Measurements from ENCODE around the gene BPHL.

DNA sequence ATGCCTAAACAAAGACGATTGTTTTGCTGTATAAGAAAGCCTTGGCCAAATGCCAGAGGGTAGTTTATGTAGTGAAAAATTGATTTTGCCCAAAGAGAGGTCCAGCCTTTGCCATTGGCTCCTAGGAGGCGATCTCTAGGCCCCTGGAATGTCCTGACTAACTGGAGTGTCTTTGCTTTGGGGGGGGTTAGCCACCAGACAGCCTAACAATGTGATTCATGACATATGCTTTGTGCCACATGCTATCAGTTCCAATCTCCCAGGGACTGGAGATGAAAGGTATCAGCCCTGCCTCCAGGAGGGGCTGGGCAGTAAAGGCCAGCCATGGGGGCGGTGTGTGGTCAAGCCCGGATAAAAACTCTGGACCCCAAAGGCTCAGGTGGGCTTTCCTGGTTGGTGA is 71.5 kb downstream of the BPHL start:
- no peak for TF ChIP-seq YY1 (IDR thresholded peaks at IDR 0.05; ENCODE audit: insufficient read depth, insufficient read length)
- TF ChIP-seq ZNF274 (IDR thresholded peaks at IDR 0.05; ENCODE audit: low read depth, low read length): no peak
- no peak for TF ChIP-seq SUZ12 (IDR thresholded peaks at IDR 0.05; ENCODE audit: extremely low read depth, insufficient read depth, insufficient read length)
